ENCODE data around the gene PUDP. TPM values are rescaled to one million over a fixed set of nuclear protein-coding genes. Genes with fewer than 3 reads are reported as not detected.
"Not testable (repeated sequence)": the region's sequence is repeated elsewhere in the genome, so short reads cannot be mapped to it uniquely, and the experiment has no call there.

The PUDP gene
- total and polyA plus RNA-seq, 7 experiments from 2014 or later, result 6.2 to 16.5 (median 10.5) TPM

GRCh38 chrX:7045238-7045955 lies 102.6 kb downstream of the PUDP start:
- H3K36me3 ChIP-seq (ENCODE audit: control insufficient read depth in 2 of 3, insufficient read depth in 3 of 3, low read length in 3 of 3), result peaks cover 0 to 9% (median 0%) of the 10 kb centered on the region in 3 experiments
- ChIA-PET POLR2A (no interaction called here), CTCF (no interaction called here)
- H3K4me3 Mint-ChIP-seq, result no peak overlapping the region
- H3K27me3 Mint-ChIP-seq, result no peaks in the 10 kb centered on the region
- ATAC-seq, result no peak
- H3K9me3 Mint-ChIP-seq, result peaks cover 0 to 5% (median 0%) of the 10 kb centered on the region in 11 donors
- H3K27me3 ChIP-seq (ENCODE audit: control insufficient read depth in 2 of 2, insufficient read depth in 2 of 2, low read length in 2 of 2), result no peaks in the 10 kb centered on the region
- H3K4me1 ChIP-seq (ENCODE audit: control insufficient read depth in 2 of 2, insufficient read depth in 2 of 2, low read length in 2 of 2), result no peaks in the 10 kb centered on the region
- peaks cover 9 to 72% (median 18%) of the 10 kb centered on the region in 5 donors for H3K36me3 Mint-ChIP-seq
- H3K27ac Mint-ChIP-seq, result peak overlapping the region in 1 of 9 donors; percentile 14
- intact Hi-C loops (cut with micrococcal nuclease), result no loop called here
- H3K27ac ChIP-seq (ENCODE audit: low read depth, low read length), result no peak overlapping the region
- no peak overlapping the region for H3K4me3 ChIP-seq (ENCODE audit: low read length)
- H3K9me3 ChIP-seq (ENCODE audit: control insufficient read depth in 2 of 3, low read length in 3 of 3), result no peaks in the 10 kb centered on the region
- no peak for DNase-seq
- H3K4me1 Mint-ChIP-seq, result peaks cover 0 to 41% (median 9%) of the 10 kb centered on the region in 7 donors

DNA sequence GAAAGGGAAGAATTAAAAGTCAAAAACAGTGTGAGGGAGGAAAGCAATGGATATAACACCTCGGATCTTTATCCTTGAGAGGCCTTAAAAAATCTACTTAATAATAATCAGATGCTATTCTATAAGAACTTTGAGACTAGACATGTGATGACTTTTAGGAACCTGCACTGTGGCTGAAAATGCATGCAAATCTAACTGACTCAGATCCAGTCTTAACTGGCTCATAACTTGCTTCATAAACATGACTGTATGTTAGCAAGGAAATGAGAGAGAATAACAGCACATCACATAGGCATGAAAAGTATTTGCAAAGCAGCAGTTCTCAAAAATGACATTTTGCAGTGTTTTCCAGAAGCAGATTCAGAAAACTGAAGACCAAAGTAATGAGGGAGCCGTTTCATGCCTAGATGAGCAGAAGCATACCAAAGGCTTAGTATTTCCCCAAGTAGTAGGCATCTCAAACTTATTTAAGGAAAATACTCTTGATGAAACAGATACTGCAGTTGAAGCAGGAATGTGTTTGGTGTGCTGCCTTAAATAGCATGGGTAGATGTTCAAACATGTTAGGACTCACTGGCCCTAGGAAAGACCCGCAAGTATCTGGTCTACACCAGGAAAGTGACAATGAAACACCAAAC lies 104.0 kb downstream of the PUDP start:
- POLR2A ChIA-PET; H3K4me1 ChIP-seq (ENCODE audit: control insufficient read depth in 2 of 2, insufficient read depth in 2 of 2, low read length in 2 of 2); H3K4me3 ChIP-seq (ENCODE audit: low read length); H3K27ac ChIP-seq (ENCODE audit: low read depth, low read length); H3K36me3 ChIP-seq (ENCODE audit: control insufficient read depth in 2 of 3, insufficient read depth in 3 of 3, low read length in 3 of 3); H3K27me3 Mint-ChIP-seq; CTCF ChIA-PET; intact Hi-C loops (cut with micrococcal nuclease); DNase-seq; H3K4me3 Mint-ChIP-seq; H3K27me3 ChIP-seq (ENCODE audit: control insufficient read depth in 2 of 2, insufficient read depth in 2 of 2, low read length in 2 of 2); H3K9me3 ChIP-seq (ENCODE audit: control insufficient read depth in 2 of 3, low read length in 3 of 3); H3K9me3 Mint-ChIP-seq; H3K27ac Mint-ChIP-seq; ATAC-seq: not testable (repeated sequence)
- Mint-ChIP-seq H3K36me3 (peaks cover 9 to 57% (median 18%) of the 10 kb centered on the region in 5 donors), H3K4me1 (peaks cover 0 to 34% (median 9%) of the 10 kb centered on the region in 7 donors)

GRCh38 chrX:7028246-7028645 lies 119.7 kb downstream of the PUDP start:
- DNase-seq, result no peak
- Histone ChIP-seq H3K27me3 (ENCODE audit: control insufficient read depth in 2 of 2, insufficient read depth in 2 of 2, low read length in 2 of 2) (no peaks in the 10 kb centered on the region), H3K4me1 (ENCODE audit: control insufficient read depth in 2 of 2, insufficient read depth in 2 of 2, low read length in 2 of 2) (no peaks in the 10 kb centered on the region), H3K4me3 (ENCODE audit: low read length) (no peak overlapping the region), H3K9me3 (ENCODE audit: control insufficient read depth in 2 of 3, low read length in 3 of 3) (no peaks in the 10 kb centered on the region), H3K27ac (ENCODE audit: low read depth, low read length) (no peak overlapping the region), H3K36me3 (ENCODE audit: control insufficient read depth in 2 of 3, insufficient read depth in 3 of 3, low read length in 3 of 3) (no peaks in the 10 kb centered on the region)
- ATAC-seq, result no peak
- H3K27me3 Mint-ChIP-seq, result no peaks in the 10 kb centered on the region
- intact Hi-C loops (cut with micrococcal nuclease), result no loop called here
- CTCF ChIA-PET, result no interaction called here
- POLR2A ChIA-PET, result no interaction called here
- H3K4me3 Mint-ChIP-seq, result no peak overlapping the region
- peaks cover 0 to 12% (median 0%) of the 10 kb centered on the region in 5 donors for H3K36me3 Mint-ChIP-seq
- H3K9me3 Mint-ChIP-seq, result no peaks in the 10 kb centered on the region
- no peaks in the 10 kb centered on the region for H3K4me1 Mint-ChIP-seq
- no peak overlapping the region for H3K27ac Mint-ChIP-seq

DNA sequence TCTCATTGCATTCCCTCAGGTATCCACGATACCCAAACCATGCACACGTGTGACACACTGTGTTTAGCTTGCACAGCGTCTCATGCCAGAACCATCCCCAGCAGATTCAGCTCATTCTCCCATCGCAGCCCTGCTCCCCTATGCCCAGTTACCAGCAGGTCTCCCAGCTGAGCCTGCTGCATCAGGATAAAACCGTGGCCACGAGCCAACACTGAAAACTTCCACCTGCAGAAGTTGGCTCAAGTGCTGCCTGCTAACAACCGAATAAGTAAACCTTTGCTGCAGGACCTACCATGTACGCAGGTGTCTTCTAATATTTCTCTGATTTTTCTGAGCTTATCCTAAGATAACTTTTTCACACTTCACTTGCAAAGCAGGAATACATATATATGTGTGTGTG lies 120.9 kb downstream of the PUDP start:
- intact Hi-C loops (cut with micrococcal nuclease), result no loop called here
- H3K4me1 Mint-ChIP-seq, result no peaks in the 10 kb centered on the region
- Histone ChIP-seq H3K4me1 (ENCODE audit: control insufficient read depth in 2 of 2, insufficient read depth in 2 of 2, low read length in 2 of 2) (no peaks in the 10 kb centered on the region), H3K27me3 (ENCODE audit: control insufficient read depth in 2 of 2, insufficient read depth in 2 of 2, low read length in 2 of 2) (no peaks in the 10 kb centered on the region), H3K27ac (ENCODE audit: low read depth, low read length) (no peak overlapping the region), H3K36me3 (ENCODE audit: control insufficient read depth in 2 of 3, insufficient read depth in 3 of 3, low read length in 3 of 3) (no peaks in the 10 kb centered on the region), H3K4me3 (ENCODE audit: low read length) (no peak overlapping the region), H3K9me3 (ENCODE audit: control insufficient read depth in 2 of 3, low read length in 3 of 3) (no peaks in the 10 kb centered on the region)
- no peak for DNase-seq
- no peak overlapping the region for H3K27ac Mint-ChIP-seq
- no peaks in the 10 kb centered on the region for H3K27me3 Mint-ChIP-seq
- H3K9me3 Mint-ChIP-seq, result no peaks in the 10 kb centered on the region
- H3K36me3 Mint-ChIP-seq, result peaks cover 0 to 12% (median 0%) of the 10 kb centered on the region in 5 donors
- POLR2A ChIA-PET, result no interaction called here
- CTCF ChIA-PET, result no interaction called here
- no peak overlapping the region for H3K4me3 Mint-ChIP-seq
- ATAC-seq, result no peak

GRCh38 chrX:7026365-7026764 lies 121.6 kb downstream of the PUDP start:
- H3K27me3 Mint-ChIP-seq; H3K9me3 Mint-ChIP-seq; intact Hi-C loops (cut with micrococcal nuclease); H3K27ac ChIP-seq (ENCODE audit: low read depth, low read length); H3K27me3 ChIP-seq (ENCODE audit: control insufficient read depth in 2 of 2, insufficient read depth in 2 of 2, low read length in 2 of 2); DNase-seq; ATAC-seq; POLR2A ChIA-PET; H3K4me3 ChIP-seq (ENCODE audit: low read length); H3K36me3 ChIP-seq (ENCODE audit: control insufficient read depth in 2 of 3, insufficient read depth in 3 of 3, low read length in 3 of 3); CTCF ChIA-PET; H3K4me1 Mint-ChIP-seq; H3K4me1 ChIP-seq (ENCODE audit: control insufficient read depth in 2 of 2, insufficient read depth in 2 of 2, low read length in 2 of 2); H3K4me3 Mint-ChIP-seq; H3K9me3 ChIP-seq (ENCODE audit: control insufficient read depth in 2 of 3, low read length in 3 of 3): not testable (repeated sequence)
- Mint-ChIP-seq H3K36me3 (peaks cover 0 to 12% (median 0%) of the 10 kb centered on the region in 5 donors), H3K27ac (peak overlapping the region in 1 of 9 donors; percentile 67)

DNA sequence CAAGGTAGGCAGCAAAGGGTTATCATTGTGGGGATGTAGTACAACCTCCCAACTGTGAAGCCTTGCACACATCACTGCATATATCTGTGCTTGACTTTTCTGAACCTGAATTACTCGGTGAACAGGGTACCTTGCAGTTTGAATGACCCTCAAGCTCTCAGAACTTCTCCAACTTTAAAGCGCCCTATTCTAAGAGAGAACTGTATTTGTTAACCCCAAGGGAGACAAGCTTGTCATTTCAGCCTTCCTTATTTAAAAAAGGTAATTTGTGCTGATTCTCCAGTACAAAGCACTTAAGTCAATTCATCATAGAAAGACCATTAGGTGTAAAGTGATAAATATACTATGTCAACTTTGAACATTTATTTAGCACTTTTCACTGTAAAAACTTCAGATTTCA lies 122.5 kb downstream of the PUDP start:
- ATAC-seq, result no peak
- POLR2A ChIA-PET, result no interaction called here

DNA sequence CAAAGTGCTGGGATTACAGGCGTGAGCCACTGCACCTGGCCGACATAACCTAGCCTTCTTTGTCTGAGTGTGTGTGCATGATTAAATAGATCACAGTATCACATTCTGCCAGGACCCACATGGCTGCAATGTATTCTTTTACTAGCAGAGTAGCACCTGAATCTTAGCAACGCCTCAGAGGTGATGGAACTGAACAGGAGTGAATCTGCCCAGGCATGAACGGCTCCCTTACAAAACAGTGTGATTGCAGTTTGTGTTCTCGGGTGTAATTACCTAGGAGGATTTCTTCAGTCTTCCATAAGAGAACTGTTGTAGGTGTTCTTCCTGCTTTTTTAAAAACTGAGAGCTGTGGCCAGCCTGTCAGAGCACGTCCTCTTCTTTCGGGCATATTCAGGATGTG lies 123.1 kb downstream of the PUDP start:
- Histone ChIP-seq H3K4me1 (ENCODE audit: control insufficient read depth in 2 of 2, insufficient read depth in 2 of 2, low read length in 2 of 2) (no peaks in the 10 kb centered on the region), H3K36me3 (ENCODE audit: control insufficient read depth in 2 of 3, insufficient read depth in 3 of 3, low read length in 3 of 3) (no peaks in the 10 kb centered on the region), H3K27ac (ENCODE audit: low read depth, low read length) (no peak overlapping the region), H3K27me3 (ENCODE audit: control insufficient read depth in 2 of 2, insufficient read depth in 2 of 2, low read length in 2 of 2) (no peaks in the 10 kb centered on the region), H3K9me3 (ENCODE audit: control insufficient read depth in 2 of 3, low read length in 3 of 3) (no peaks in the 10 kb centered on the region), H3K4me3 (ENCODE audit: low read length) (no peak overlapping the region)
- Mint-ChIP-seq H3K27ac (no peak overlapping the region), H3K36me3 (peaks cover 0 to 13% (median 0%) of the 10 kb centered on the region in 5 donors), H3K4me1 (no peaks in the 10 kb centered on the region), H3K27me3 (no peaks in the 10 kb centered on the region), H3K9me3 (no peaks in the 10 kb centered on the region), H3K4me3 (no peak overlapping the region)
- POLR2A ChIA-PET, result no interaction called here
- CTCF ChIA-PET, result no interaction called here
- intact Hi-C loops (cut with micrococcal nuclease), result no loop called here
- DNase-seq (no peak), ATAC-seq (no peak)

More for the DNA sequence above, 122.5 kb downstream of the PUDP start:
- Mint-ChIP-seq H3K4me3 (no peak overlapping the region), H3K27ac (no peak overlapping the region), H3K9me3 (no peaks in the 10 kb centered on the region), H3K4me1 (no peaks in the 10 kb centered on the region), H3K27me3 (no peaks in the 10 kb centered on the region), H3K36me3 (peaks cover 0 to 12% (median 0%) of the 10 kb centered on the region in 5 donors)
- DNase-seq, result no peak
- intact Hi-C loops (cut with micrococcal nuclease), result no loop called here
- Histone ChIP-seq H3K9me3 (ENCODE audit: control insufficient read depth in 2 of 3, low read length in 3 of 3) (no peaks in the 10 kb centered on the region), H3K4me1 (ENCODE audit: control insufficient read depth in 2 of 2, insufficient read depth in 2 of 2, low read length in 2 of 2) (no peaks in the 10 kb centered on the region), H3K4me3 (ENCODE audit: low read length) (no peak overlapping the region), H3K36me3 (ENCODE audit: control insufficient read depth in 2 of 3, insufficient read depth in 3 of 3, low read length in 3 of 3) (no peaks in the 10 kb centered on the region), H3K27ac (ENCODE audit: low read depth, low read length) (no peak overlapping the region), H3K27me3 (ENCODE audit: control insufficient read depth in 2 of 2, insufficient read depth in 2 of 2, low read length in 2 of 2) (no peaks in the 10 kb centered on the region)
- CTCF ChIA-PET, result no interaction called here

Data from naive thymus-derived CD4-positive, alpha-beta T cell (primary cell).